Thoracic aorta (tissue), 2 donors: Measurements from ENCODE around the gene KRAS. TPM values are rescaled to one million over a fixed set of nuclear protein-coding genes. Genes with fewer than 3 reads are reported as not detected.

Experiments used
- ATAC-seq: fragments of 150-250 bp; one replicate; pipeline ENCODE4 v1.8.0; 2017; ENCODE audit warnings: low read depth; ENCODE audit not compliant: insufficient number of reproducible peaks, low FRiP score
- DNase-seq: peaks from one replicate; pipeline ENCODE4 v3.0.0-alpha.2; 2020; ENCODE audit warnings: low spot score
- H3K27ac ChIP-seq, 2 donors: fragments of 200-600 bp; sonication (generic); 1 replicate in 1 of 2; 2 replicates in 1 of 2; pipeline ENCODE4 v1.5.1; 2016; ENCODE audit warnings: mild to moderate bottlenecking in 2 of 2, moderate library complexity in 2 of 2
- H3K27me3 ChIP-seq: fragments of 200-600 bp; sonication (generic); replicated peaks from 2 replicates; pipeline ENCODE4 v1.6.0; 2016; ENCODE audit warnings: mild to moderate bottlenecking; ENCODE audit not compliant: insufficient read depth
- H3K36me3 ChIP-seq: fragments of 200-600 bp; sonication (generic); one replicate; pipeline ENCODE4 v1.5.1; 2016
- H3K4me1 ChIP-seq, 2 donors: fragments of 200-600 bp; sonication (generic); 1 replicate in 1 of 2; 2 replicates in 1 of 2; pipeline versions ENCODE4 v1.5.1 to v1.6.0; 2016; ENCODE audit warnings: low read depth in 2 of 2, mild to moderate bottlenecking in 1 of 2; ENCODE audit not compliant: control insufficient read depth in 1 of 2
- H3K4me3 ChIP-seq: fragments of 200-600 bp; sonication (generic); 2 replicates; pipeline ENCODE4 v1.5.1; 2016; ENCODE audit warnings: mild to moderate bottlenecking
- H3K9me3 ChIP-seq: fragments of 200-600 bp; sonication (generic); 2 replicates; pipeline ENCODE4 v1.5.1; 2016
- total RNA-seq, 2 donors: library from RNA; depleted of rRNA; stranded (reverse); fragments of >200 nt; gene quantifications; one replicate each; pipeline versions ENCODE4 v1.1.0 to v1.2.3, GENCODE V29; 2016
- TF ChIP-seq, protein P1 (sequence below): fragments of 200-600 bp; sonication (generic); IDR thresholded peaks from one replicate; pipeline ENCODE4 v1.5.1; 2019; ENCODE audit warnings: antibody characterized with exemption

Gene KRAS
- total RNA-seq, 2 donors from 2014 or later: 16.2 to 19.0 TPM

DNA sequence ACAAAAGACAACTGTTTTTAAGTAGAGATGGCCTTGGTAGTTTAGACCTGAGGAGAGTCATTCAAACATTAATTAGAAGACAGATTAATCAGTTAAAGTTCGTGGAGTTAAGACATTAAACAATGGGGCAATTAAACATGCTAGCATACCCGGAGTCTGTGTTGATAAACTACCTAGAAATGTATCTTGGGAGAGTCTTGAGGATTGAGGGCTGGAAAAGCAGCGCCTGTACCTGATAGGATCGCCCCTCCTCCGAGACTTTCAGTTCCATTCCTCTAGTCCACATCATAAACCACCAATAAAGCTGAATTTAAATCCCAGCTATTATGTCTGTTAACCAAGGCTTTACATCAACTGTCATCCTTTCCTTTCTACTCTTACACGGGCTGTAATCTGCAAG, 1.0 kb upstream of the KRAS start:
- TF ChIP-seq, protein P1, sequence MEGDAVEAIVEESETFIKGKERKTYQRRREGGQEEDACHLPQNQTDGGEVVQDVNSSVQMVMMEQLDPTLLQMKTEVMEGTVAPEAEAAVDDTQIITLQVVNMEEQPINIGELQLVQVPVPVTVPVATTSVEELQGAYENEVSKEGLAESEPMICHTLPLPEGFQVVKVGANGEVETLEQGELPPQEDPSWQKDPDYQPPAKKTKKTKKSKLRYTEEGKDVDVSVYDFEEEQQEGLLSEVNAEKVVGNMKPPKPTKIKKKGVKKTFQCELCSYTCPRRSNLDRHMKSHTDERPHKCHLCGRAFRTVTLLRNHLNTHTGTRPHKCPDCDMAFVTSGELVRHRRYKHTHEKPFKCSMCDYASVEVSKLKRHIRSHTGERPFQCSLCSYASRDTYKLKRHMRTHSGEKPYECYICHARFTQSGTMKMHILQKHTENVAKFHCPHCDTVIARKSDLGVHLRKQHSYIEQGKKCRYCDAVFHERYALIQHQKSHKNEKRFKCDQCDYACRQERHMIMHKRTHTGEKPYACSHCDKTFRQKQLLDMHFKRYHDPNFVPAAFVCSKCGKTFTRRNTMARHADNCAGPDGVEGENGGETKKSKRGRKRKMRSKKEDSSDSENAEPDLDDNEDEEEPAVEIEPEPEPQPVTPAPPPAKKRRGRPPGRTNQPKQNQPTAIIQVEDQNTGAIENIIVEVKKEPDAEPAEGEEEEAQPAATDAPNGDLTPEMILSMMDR: no peak
- H3K4me1 ChIP-seq: peaks cover 7 to 21% of the 10 kb centered on the region in 2 donors
- ATAC-seq (no peak), DNase-seq (no peak)
- peak overlapping the region; percentile 98 for H3K4me3 ChIP-seq
- H3K27me3 ChIP-seq: no peaks in the 10 kb centered on the region
- no peaks in the 10 kb centered on the region for H3K9me3 ChIP-seq
- H3K27ac ChIP-seq: peak overlapping the region; percentile 74 to 89
- no peaks in the 10 kb centered on the region for H3K36me3 ChIP-seq

DNA sequence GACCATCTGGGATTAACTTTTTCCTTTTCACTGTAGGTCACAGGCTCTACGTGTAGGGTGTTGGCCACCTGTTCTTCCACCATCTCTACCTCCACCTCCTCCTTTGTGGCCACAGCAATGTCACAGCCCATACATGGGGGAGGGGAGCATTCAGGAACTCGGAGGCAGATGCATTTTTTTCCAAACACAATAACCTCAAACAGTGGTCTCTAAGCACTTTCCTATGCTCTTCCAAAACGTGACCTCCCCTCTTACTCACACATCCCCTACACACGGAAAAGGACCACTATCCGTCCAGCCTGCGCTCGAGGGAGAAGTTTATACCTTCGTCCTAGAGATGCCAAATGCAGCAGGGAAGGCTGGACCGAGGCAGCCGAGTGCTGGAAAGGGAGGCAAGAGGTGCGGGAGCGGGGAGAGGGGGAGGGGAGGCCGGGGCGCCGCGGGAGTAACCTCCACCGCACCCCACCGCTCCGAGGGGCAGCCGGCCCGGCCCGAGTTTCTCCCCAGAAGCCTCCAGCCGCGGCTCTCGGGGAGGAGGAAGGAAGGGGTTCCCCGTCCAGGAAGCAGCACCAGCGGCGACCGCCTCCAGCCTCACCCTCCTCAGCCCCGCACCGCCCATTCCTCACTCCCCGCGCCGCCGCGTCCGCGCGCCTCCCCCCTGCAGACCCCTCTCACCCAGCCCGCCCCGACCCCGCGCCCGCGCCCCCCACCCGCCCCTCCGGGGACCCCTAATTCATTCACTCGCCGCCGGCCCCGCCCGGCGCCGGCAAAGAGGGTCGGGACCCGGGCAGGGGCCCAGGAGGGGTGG, 594 bp downstream of the KRAS start:
- H3K4me3 ChIP-seq: peak overlapping the region; percentile 98
- H3K4me1 ChIP-seq: peaks cover 7 to 21% of the 10 kb centered on the region in 2 donors
- no peaks in the 10 kb centered on the region for H3K9me3 ChIP-seq
- DNase-seq (no peak), ATAC-seq (no peak)
- H3K36me3 ChIP-seq: no peaks in the 10 kb centered on the region
- TF ChIP-seq, protein P1: no peak
- H3K27me3 ChIP-seq: no peaks in the 10 kb centered on the region
- H3K27ac ChIP-seq: peak overlapping the region; percentile 74 to 89

DNA sequence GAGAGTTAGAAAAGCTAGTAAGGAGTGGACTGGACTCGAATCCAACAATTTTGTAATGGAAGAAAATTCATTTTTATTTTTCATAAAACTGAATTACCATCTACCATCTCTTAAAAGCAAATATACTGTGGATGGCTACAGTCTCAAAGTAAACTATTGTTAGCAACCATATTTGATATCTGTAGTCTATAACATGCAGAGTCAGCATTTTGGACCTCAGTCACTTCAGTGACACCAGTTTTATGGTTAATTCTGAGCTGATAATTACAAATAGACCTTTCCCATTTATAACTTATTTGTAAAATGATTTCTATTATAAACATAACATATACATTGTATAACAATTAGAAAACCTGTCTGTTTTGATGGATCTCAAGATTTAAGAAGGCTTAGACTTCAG, 2.0 kb downstream of the KRAS start:
- DNase-seq: no peak
- ATAC-seq: no peak
- H3K36me3 ChIP-seq: no peaks in the 10 kb centered on the region
- no peaks in the 10 kb centered on the region for H3K27me3 ChIP-seq
- H3K4me3 ChIP-seq: no peak overlapping the region
- H3K4me1 ChIP-seq: peaks cover 7 to 21% of the 10 kb centered on the region in 2 donors
- H3K9me3 ChIP-seq: no peaks in the 10 kb centered on the region
- no peak overlapping the region for H3K27ac ChIP-seq
- TF ChIP-seq, protein P1: no peak

DNA sequence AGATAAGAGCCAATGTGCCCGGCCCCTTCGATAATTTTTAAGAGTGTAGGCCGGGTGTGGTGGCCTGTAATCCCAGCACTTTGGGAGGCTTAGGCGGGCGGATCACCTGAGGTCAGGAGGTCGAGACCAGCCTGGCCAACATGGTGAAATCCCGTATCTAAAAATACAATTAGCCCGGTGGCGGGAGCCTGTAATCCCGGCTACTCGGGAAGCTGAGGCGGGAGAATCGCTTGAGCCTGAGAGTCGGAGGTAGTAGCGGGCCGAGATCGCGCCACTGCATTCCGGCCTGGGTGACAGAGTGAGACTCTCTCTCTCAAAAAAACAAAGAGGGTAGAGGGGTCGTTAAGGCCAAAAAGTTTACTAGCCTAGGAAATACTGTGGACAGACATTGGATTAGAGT, 2.6 kb downstream of the KRAS start:
- Histone ChIP-seq H3K4me1 (peaks cover 7 to 21% of the 10 kb centered on the region in 2 donors), H3K9me3 (no peaks in the 10 kb centered on the region), H3K4me3 (no peak overlapping the region), H3K27ac (no peak overlapping the region), H3K27me3 (no peaks in the 10 kb centered on the region), H3K36me3 (no peaks in the 10 kb centered on the region)
- no peak for DNase-seq
- ATAC-seq: no peak
- TF ChIP-seq, protein P1: no peak

DNA sequence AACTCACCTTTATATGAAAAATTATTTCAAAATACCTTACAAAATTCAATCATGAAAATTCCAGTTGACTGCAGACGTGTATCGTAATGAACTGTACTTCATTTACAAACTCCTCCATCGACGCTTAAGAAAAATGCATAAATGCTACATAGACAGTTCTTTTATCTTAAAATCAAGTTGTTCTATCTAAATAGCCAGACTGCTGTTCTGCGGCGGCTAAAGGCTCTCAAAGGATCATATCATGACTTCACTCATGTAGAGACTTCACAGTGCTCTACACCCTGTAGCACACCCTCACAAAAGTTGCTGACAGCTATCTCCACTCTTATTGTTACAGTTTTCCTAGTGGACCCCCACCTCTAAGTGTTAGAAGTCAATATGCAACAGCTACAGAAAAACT, 5.2 kb downstream of the KRAS start:
- Histone ChIP-seq H3K27ac (no peak overlapping the region), H3K4me1 (peaks cover 7 to 16% of the 10 kb centered on the region in 2 donors), H3K27me3 (no peaks in the 10 kb centered on the region), H3K9me3 (no peaks in the 10 kb centered on the region), H3K4me3 (no peak overlapping the region), H3K36me3 (no peaks in the 10 kb centered on the region)
- DNase-seq (no peak), ATAC-seq (no peak)
- TF ChIP-seq, protein P1: no peak
